ENCODE measurements around the gene DPYSL3.
A peak's percentile ranks its signal among the peaks of the same experiment; 100 is the strongest.
"Not testable (repeated sequence)": the region's sequence is repeated elsewhere in the genome, so short reads cannot be mapped to it uniquely, and the experiment has no call there.

The DPYSL3 gene

GRCh38 chr5:147509710-147510651, at the start of gene DPYSL3:
Gene DPYSL3, minus strand, starts transcription at chr5:147510068. Its CDS starts 210 bp downstream, at chr5:147509858.
- DNase-seq = peak; percentile 53

- peak; percentile 66 for DNase-seq
Observed at GRCh38 chr5:147558826-147559225, 49.0 kb upstream of the DPYSL3 start.

GRCh38 chr5:147557876-147558745, 48.2 kb upstream of the DPYSL3 start:
- DNase-seq = no peak

GRCh38 chr5:147555176-147555575, 45.3 kb upstream of the DPYSL3 start:
- no peak for DNase-seq

GRCh38 chr5:147554261-147554817, 44.5 kb upstream of the DPYSL3 start:
- peak; percentile 27 for DNase-seq

- DNase-seq = not testable (repeated sequence)
Observed at GRCh38 chr5:147553817-147554216, 43.9 kb upstream of the DPYSL3 start.

GRCh38 chr5:147552897-147553296, 43.0 kb upstream of the DPYSL3 start:
- DNase-seq = no peak

GRCh38 chr5:147551677-147552076, 41.8 kb upstream of the DPYSL3 start:
- no peak for DNase-seq

GRCh38 chr5:147547730-147548129, 37.9 kb upstream of the DPYSL3 start:
- no peak for DNase-seq

GRCh38 chr5:147544556-147544955, 34.7 kb upstream of the DPYSL3 start:
- no peak for DNase-seq

GRCh38 chr5:147539053-147539452, 29.2 kb upstream of the DPYSL3 start:
- no peak for DNase-seq

GRCh38 chr5:147538236-147538635, 28.4 kb upstream of the DPYSL3 start:
- no peak for DNase-seq

- no peak for DNase-seq
Observed at GRCh38 chr5:147534172-147534951, 24.5 kb upstream of the DPYSL3 start.

- no peak for DNase-seq
Observed at GRCh38 chr5:147532156-147532555, 22.3 kb upstream of the DPYSL3 start.

GRCh38 chr5:147530530-147531389, 20.9 kb upstream of the DPYSL3 start:
- no peak for DNase-seq

- no peak for DNase-seq
Observed at GRCh38 chr5:147523069-147523468, 13.2 kb upstream of the DPYSL3 start.

GRCh38 chr5:147522435-147522834, 12.6 kb upstream of the DPYSL3 start:
- no peak for DNase-seq

- DNase-seq = no peak
Observed at GRCh38 chr5:147520450-147520849, 10.6 kb upstream of the DPYSL3 start.

- no peak for DNase-seq
Observed at GRCh38 chr5:147519380-147519779, 9.5 kb upstream of the DPYSL3 start.

GRCh38 chr5:147517383-147517782, 7.5 kb upstream of the DPYSL3 start:
- no peak for DNase-seq

GRCh38 chr5:147515269-147515668, 5.4 kb upstream of the DPYSL3 start:
- DNase-seq = no peak

Data from NCI-H748 treated with DMSO at 0.1 percent for 48 hours (cell line).